SK-N-SH (cell line): Measurements from ENCODE around the gene YIF1B. TPM values are rescaled to one million over a fixed set of nuclear protein-coding genes. Genes with fewer than 3 reads are reported as not detected.

Experiments
- CTCF ChIA-PET: fragments of 300-600, 350-600 bp; formaldehyde crosslinking; extraction: SDS; loops from one replicate; lab custom pipeline; 2021; lab: Yijun Ruan, JAX
- POLR2A ChIA-PET: fragments of 350-600 bp; sonication (Branson Sonifier 250); formaldehyde crosslinking; extraction: SDS; loops from one replicate; lab custom pipeline; 2020; ENCODE audit warnings: antibody characterized with exemption, inconsistent platforms; lab: Yijun Ruan, JAX
- DNase-seq: peaks from one replicate; pipeline ENCODE4 v3.0.0; 2012
- H2AFZ ChIP-seq: fragments of 200-600 bp; sonication (generic); 2 replicates; pipeline ENCODE4 v1.8.1; 2016; ENCODE audit warnings: antibody characterized with exemption, mild to moderate bottlenecking, low read depth
- H3F3A ChIP-seq: fragments of 200-600 bp; sonication (generic); replicated peaks from 2 replicates; pipeline ENCODE3; 2016; ENCODE audit warnings: antibody characterized with exemption, mild to moderate bottlenecking; ENCODE audit not compliant: insufficient read depth
- H3K27ac ChIP-seq, 2 experiments: fragments of 200-500 bp in 1 of 2; fragments of 200-600 bp in 1 of 2; sonication (Bioruptor generic) in 1 of 2; sonication (generic), shearing (Covaris generic) in 1 of 2; 2 replicates each; pipeline versions ENCODE4 v1.5.1 to v1.6.1; 2014 to 2016; ENCODE audit warnings: low read depth in 2 of 2, inconsistent platforms in 1 of 2, low read length in 1 of 2, mild to moderate bottlenecking in 1 of 2, mixed read lengths in 1 of 2
- H3K27me3 ChIP-seq: fragments of 200-600 bp; sonication (generic), shearing (Covaris generic); 2 replicates; pipeline ENCODE4 v1.6.1; 2016; ENCODE audit warnings: mixed run types; ENCODE audit not compliant: insufficient read depth
- H3K36me3 ChIP-seq, 2 experiments: fragments of 200-500 bp in 1 of 2; fragments of 200-600 bp in 1 of 2; sonication (Bioruptor generic) in 1 of 2; sonication (generic) in 1 of 2; replicated peaks in 1 of 2; 2 replicates each; pipeline versions ENCODE3 to v1.5.1; 2014 to 2016; ENCODE audit warnings: low read length in 1 of 2, mild to moderate bottlenecking in 1 of 2; ENCODE audit not compliant: insufficient read depth in 2 of 2, control insufficient read depth in 1 of 2
- H3K4me1 ChIP-seq, 2 experiments: fragments of 200-500 bp in 1 of 2; fragments of 200-600 bp in 1 of 2; sonication (Bioruptor generic) in 1 of 2; sonication (generic), shearing (Covaris generic) in 1 of 2; 2 replicates each; pipeline versions ENCODE4 v1.5.1 to v1.6.1; 2014 to 2016; ENCODE audit warnings: low read depth in 1 of 2, low read length in 1 of 2, mixed run types in 1 of 2; ENCODE audit not compliant: insufficient read depth in 2 of 2, control insufficient read depth in 1 of 2
- H3K4me2 ChIP-seq: fragments of 200-600 bp; sonication (generic), shearing (Covaris generic); 2 replicates; pipeline ENCODE4 v1.6.1; 2017; ENCODE audit warnings: mixed run types
- H3K4me3 ChIP-seq, 2 experiments: fragments of 200-500 bp in 1 of 2; fragments of 200-600 bp in 1 of 2; sonication (Bioruptor generic) in 1 of 2; sonication (generic), shearing (Covaris generic) in 1 of 2; 2 replicates each; pipeline versions ENCODE4 v1.5.1 to v1.8.1; 2014 to 2016; ENCODE audit warnings: low read depth in 2 of 2, inconsistent platforms in 1 of 2, low read length in 1 of 2, mild to moderate bottlenecking in 1 of 2, mixed read lengths in 1 of 2, moderate library complexity in 1 of 2
- H3K79me2 ChIP-seq: fragments of 200-600 bp; sonication (generic); 2 replicates; pipeline ENCODE4 v1.8.1; 2017; ENCODE audit warnings: mild to moderate bottlenecking; ENCODE audit not compliant: insufficient read depth
- H3K9ac ChIP-seq: fragments of 200-600 bp; sonication (generic); 2 replicates; pipeline ENCODE4 v1.6.1; 2017; ENCODE audit warnings: mixed run types
- H3K9me2 ChIP-seq: fragments of 200-600 bp; sonication (generic); 2 replicates; pipeline ENCODE4 v1.6.1; 2017; ENCODE audit warnings: mixed run types
- H3K9me3 ChIP-seq: fragments of 200-600 bp; sonication (generic); 2 replicates; pipeline ENCODE4 v1.6.1; 2017; ENCODE audit warnings: mixed run types, mild to moderate bottlenecking, moderate library complexity
- H4K20me1 ChIP-seq: fragments of 200-600 bp; sonication (generic); 2 replicates; pipeline ENCODE4 v1.6.1; 2017; ENCODE audit warnings: mild to moderate bottlenecking, mixed run types; ENCODE audit not compliant: insufficient read depth
- FOSL2 ChIP-seq: IDR thresholded peaks from 2 replicates; pipeline ENCODE4 v1.4.0; 2012; ENCODE audit warnings: low read depth, mild to moderate bottlenecking, moderate library complexity, borderline replicate concordance
- GATA2 ChIP-seq: sonication (generic); formaldehyde crosslinking; IDR thresholded peaks from 2 replicates; pipeline ENCODE4 v1.5.0; 2020; ENCODE audit warnings: mild to moderate bottlenecking, missing genetic modification reagents
- POLR2AphosphoS5 ChIP-seq: IDR thresholded peaks from 2 replicates; pipeline ENCODE4 v1.6.1; 2012; ENCODE audit warnings: low read depth, low read length
- RAD21 ChIP-seq: IDR thresholded peaks from 2 replicates; pipeline ENCODE4 v1.6.1; 2012; ENCODE audit warnings: mild to moderate bottlenecking, low read length
- RCOR1 ChIP-seq: fragments of 150-350 bp; IDR thresholded peaks from 2 replicates; pipeline ENCODE4 v1.6.1; 2017; ENCODE audit warnings: antibody characterized with exemption, low read length
- TCF12 ChIP-seq: IDR thresholded peaks from 2 replicates; pipeline ENCODE4 v1.4.0; 2012
- TEAD4 ChIP-seq: IDR thresholded peaks from 2 replicates; pipeline ENCODE4 v1.4.0; 2012; ENCODE audit warnings: mild to moderate bottlenecking, borderline replicate concordance; ENCODE audit not compliant: insufficient read depth
- USF2 ChIP-seq: fragments of 150-350 bp; IDR thresholded peaks from 2 replicates; pipeline ENCODE4 v1.6.1; 2017; ENCODE audit warnings: antibody characterized with exemption, low read length, low read depth, borderline replicate concordance
- WGBS: methylation state at CpG from one replicate; pipeline ENCODE4 v1.1.6; 2017; ENCODE audit warnings: low lambda C conversion rate; 5-methylcytosine and 5-hydroxymethylcytosine counted together
- polyA plus RNA-seq, 3 experiments: library from polyadenylated mRNA; depleted of rRNA; stranded (reverse); fragments of >200 nt; gene quantifications; 2 replicates each; pipeline ENCODE4 v1.2.3, GENCODE V29; 2012
- TF ChIP-seq, protein P1 (sequence below): IDR thresholded peaks from 2 replicates; pipeline ENCODE4 v1.6.1; 2012; ENCODE audit warnings: mild to moderate bottlenecking, low read depth, low read length, moderate library complexity
- TF ChIP-seq, protein P2 (sequence below): fragments of 200-600 bp; sonication (generic); IDR thresholded peaks from 2 replicates; pipeline ENCODE4 v1.6.1; 2017; ENCODE audit warnings: antibody characterized with exemption, mild to moderate bottlenecking, moderate library complexity

The YIF1B gene
- polyA plus RNA-seq, 1 of the 3 experiments (the other 2 are of a cell fraction) = 121 TPM

DNA sequence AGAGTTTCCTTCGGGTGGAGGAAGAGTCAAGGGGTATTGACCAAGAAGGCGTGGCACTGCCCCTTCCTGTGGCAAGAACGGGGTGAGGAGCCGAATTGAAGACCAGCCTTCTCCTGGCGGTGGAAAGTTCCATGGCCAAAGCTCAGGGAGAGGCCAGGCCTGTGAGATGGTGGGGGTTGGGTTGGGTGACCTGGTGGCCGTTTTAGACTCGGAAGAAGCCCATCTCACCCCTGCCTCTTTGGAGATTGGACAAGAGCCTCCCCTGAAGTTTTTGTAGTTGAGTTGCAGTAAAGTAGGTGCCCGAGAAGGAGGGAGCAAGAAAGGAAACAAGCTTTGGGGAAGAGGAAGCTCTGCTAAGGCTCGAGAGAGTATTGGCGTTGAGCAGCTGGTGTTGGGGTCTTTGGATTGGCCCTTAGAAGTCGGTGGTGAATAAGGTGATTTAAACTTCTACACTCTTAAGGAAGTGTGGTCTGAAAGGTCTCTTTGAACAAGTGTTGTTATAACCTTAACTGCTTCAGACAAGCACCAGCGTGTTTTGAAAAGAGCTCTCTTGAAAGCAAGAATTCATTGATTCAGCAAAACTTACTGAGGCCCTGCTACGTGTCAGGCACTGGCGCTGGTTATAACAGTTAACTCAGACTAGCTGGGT lies 50.4 kb downstream of the YIF1B start:
- H2AFZ ChIP-seq = no peak overlapping the region
- H3K4me2 ChIP-seq = no peak overlapping the region
- no peak for TF ChIP-seq USF2
- TF ChIP-seq, protein P1, sequence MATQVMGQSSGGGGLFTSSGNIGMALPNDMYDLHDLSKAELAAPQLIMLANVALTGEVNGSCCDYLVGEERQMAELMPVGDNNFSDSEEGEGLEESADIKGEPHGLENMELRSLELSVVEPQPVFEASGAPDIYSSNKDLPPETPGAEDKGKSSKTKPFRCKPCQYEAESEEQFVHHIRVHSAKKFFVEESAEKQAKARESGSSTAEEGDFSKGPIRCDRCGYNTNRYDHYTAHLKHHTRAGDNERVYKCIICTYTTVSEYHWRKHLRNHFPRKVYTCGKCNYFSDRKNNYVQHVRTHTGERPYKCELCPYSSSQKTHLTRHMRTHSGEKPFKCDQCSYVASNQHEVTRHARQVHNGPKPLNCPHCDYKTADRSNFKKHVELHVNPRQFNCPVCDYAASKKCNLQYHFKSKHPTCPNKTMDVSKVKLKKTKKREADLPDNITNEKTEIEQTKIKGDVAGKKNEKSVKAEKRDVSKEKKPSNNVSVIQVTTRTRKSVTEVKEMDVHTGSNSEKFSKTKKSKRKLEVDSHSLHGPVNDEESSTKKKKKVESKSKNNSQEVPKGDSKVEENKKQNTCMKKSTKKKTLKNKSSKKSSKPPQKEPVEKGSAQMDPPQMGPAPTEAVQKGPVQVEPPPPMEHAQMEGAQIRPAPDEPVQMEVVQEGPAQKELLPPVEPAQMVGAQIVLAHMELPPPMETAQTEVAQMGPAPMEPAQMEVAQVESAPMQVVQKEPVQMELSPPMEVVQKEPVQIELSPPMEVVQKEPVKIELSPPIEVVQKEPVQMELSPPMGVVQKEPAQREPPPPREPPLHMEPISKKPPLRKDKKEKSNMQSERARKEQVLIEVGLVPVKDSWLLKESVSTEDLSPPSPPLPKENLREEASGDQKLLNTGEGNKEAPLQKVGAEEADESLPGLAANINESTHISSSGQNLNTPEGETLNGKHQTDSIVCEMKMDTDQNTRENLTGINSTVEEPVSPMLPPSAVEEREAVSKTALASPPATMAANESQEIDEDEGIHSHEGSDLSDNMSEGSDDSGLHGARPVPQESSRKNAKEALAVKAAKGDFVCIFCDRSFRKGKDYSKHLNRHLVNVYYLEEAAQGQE = no peak
- no peak for TF ChIP-seq TEAD4
- no peak for TF ChIP-seq RCOR1
- TF ChIP-seq RAD21 = no peak
- TF ChIP-seq POLR2AphosphoS5 = no peak
- TF ChIP-seq FOSL2 = no peak
- TF ChIP-seq, protein P2, sequence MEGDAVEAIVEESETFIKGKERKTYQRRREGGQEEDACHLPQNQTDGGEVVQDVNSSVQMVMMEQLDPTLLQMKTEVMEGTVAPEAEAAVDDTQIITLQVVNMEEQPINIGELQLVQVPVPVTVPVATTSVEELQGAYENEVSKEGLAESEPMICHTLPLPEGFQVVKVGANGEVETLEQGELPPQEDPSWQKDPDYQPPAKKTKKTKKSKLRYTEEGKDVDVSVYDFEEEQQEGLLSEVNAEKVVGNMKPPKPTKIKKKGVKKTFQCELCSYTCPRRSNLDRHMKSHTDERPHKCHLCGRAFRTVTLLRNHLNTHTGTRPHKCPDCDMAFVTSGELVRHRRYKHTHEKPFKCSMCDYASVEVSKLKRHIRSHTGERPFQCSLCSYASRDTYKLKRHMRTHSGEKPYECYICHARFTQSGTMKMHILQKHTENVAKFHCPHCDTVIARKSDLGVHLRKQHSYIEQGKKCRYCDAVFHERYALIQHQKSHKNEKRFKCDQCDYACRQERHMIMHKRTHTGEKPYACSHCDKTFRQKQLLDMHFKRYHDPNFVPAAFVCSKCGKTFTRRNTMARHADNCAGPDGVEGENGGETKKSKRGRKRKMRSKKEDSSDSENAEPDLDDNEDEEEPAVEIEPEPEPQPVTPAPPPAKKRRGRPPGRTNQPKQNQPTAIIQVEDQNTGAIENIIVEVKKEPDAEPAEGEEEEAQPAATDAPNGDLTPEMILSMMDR = no peak
- TF ChIP-seq TCF12 = no peak
- no peak for TF ChIP-seq GATA2 (CRISPR knock-in tag)
- 74% methylated on average over 14 of the region's 14 CpGs for WGBS
- ChIA-PET CTCF (interaction anchor here (0.7 to 1.9 kb wide), 7 partner anchors 10 to 372 kb away, joined by 3 to 7 read pairs (median 3); partner anchors contain the start of genes CATSPERG and PPP1R14A), POLR2A (interaction anchor here (0.7 kb wide), 1 partner anchor 10 kb away, joined by 3 read pairs; no protein-coding TSS in a partner anchor)
- H3K36me3 ChIP-seq = no peaks in the 10 kb centered on the region
- H3K79me2 ChIP-seq = no peaks in the 10 kb centered on the region
- no peaks in the 10 kb centered on the region for H3K9me2 ChIP-seq
- H3F3A ChIP-seq = no peaks in the 10 kb centered on the region
- H3K4me3 ChIP-seq = no peak overlapping the region
- no peaks in the 10 kb centered on the region for H3K9me3 ChIP-seq
- H3K4me1 ChIP-seq = peaks cover 0 to 9% of the 10 kb centered on the region in 2 experiments; a peak in 1 of 4 replicates
- no peak overlapping the region for H3K27ac ChIP-seq
- no peak overlapping the region for H3K9ac ChIP-seq
- H4K20me1 ChIP-seq = no peaks in the 10 kb centered on the region
- DNase-seq = no peak
- no peaks in the 10 kb centered on the region for H3K27me3 ChIP-seq
